Stimulated activated CD4-positive, alpha-beta T cell treated with anti-CD3 and anti-CD28 coated beads, Interleukin-4, amount 100 ng/mL, for 48 hours (primary cell): ENCODE data around the gene CMTM2.
"Not testable (repeated sequence)": the region's sequence is repeated elsewhere in the genome, so short reads cannot be mapped to it uniquely, and the experiment has no call there.

ENCODE experiments used
- DNase-seq, 2 donors: peaks; one replicate each; pipeline ENCODE4 v3.0.0-alpha.2; 2020; ENCODE audit warnings: low read depth in 2 of 2

The CMTM2 gene

DNA sequence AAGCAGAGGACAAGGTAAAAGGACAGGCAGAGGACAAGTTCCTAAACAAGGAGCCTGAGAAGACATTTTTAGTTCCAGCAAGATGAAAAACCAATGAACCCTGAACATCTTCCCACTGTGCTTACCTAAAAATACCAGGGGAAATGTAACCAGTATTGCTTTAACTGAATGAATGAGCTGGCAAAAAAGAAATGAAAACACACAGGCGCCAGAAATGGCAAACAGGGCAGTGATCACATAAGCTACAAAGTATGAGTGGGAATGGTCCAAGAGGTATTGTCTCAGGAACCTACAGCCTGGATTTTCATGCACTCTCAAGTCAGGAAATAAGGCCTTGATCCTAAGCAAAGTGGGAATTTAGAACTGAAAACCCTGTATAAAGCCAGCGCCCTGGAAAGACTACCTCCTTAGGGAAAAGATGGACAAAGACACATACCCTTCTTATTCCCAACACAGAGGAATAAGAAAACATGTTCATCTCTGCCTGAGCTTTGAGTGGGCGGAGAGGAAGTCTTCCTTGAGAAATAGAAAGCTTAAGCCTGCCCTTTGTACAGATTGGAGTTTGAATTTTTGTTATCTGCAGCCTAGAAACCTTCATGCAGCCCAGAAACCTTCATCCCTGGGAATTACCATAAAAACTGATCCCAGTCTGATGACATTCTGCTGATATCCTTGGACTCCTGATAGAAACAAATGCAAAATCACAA lies 2.1 kb downstream of the CMTM2 start:
- no peak for DNase-seq

DNA sequence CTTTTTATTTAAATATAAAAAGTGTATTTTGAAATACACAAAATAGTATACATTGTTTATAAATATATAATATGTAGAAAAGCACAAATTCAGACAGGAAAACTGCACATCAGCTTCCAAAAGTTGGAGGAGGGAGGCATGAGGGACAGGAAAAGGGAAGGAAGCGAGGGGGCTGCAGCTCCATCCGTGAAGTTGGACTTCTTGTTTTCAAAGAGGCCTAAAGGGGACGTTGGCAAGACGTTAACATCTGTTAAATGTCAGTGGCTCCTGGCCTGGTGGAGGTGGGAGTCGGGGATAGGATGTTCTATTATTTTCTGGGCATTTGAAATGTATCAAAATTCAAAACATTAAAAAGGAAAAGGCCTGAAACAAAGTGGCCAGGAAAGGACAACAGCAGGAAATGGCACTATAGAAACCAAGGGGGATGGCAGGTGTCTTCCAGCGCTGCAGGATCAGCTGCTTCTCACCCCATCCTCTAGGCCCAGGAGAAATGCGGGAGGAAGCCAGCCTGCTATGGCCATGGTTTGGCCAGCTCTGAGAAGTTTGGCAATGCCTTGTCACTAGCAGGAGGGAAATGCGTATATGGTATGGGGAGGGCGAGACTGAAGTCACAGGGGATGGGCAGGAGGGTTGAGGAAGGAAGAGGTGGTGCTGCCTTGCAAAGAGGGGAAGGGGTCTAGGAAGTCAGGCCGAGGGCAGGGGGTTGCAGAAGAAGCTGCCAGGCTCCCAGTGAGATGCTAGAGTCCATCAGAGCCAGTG lies 6.4 kb downstream of the CMTM2 start:
- no peak for DNase-seq

DNA sequence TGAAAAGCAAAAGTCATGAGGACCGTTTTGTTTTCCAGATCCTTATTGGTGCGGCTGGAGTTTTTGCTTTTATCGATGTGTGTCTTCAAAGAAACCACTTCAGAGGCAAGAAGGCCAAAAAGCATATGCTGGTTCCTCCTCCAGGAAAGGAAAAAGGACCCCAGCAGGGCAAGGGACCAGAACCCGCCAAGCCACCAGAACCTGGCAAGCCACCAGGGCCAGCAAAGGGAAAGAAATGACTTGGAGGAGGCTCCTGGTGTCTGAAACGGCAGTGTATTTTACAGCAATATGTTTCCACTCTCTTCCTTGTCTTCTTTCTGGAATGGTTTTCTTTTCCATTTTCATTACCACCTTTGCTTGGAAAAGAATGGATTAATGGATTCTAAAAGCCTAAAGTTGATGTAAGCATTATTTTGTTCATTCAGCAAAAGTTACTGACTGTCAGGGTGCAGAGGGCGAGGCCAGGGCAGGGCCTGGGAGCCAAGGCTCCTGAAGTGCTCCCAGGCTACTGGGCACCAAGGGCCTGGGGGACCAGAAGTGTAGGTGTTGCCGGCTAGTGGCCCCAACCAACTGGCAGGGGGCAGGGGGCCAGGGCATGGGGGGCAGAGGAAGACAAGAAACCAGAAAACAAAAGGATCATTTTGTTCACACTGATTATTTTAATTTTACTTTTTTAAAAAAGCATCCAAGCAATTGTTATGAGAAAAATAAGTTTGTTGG lies 8.8 kb downstream of the CMTM2 start:
- DNase-seq = no peak

DNA sequence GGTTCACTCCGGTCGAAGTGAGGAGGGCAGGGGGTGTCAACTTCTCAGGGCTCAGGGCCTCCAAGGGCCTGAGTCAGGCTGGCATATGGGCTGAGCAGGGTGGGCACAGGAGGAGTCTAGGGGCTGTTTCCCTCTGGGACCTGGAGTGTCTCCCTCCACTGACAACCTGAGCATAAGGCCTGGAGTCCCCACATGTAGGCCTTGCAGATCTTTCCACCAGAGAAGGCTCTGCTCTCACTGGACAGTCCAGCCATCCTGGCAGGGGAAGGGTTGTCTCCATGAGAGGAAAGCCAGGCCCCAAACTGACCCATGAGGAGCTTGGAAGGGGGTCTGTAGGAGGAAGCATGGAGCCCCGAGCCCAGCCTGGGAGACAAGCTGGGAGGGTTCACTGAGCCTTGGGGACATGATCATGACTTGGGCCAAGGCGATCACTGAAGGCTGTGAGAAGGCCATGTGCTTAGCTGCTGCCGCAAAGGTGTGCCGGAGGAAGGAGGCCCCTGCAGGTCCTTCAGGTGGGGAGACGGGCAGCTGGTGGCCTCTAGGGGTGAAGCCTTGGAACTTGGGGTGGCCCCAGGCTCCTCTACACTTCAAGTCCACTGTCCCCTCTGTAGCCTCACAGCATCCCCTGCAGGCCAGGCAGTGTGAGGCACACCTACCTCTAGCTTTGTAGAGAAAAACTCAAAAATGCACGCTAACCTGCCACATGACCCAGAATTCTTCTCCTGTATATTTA lies 9.9 kb downstream of the CMTM2 start:
- DNase-seq = peak; percentile 41 to 58

DNA sequence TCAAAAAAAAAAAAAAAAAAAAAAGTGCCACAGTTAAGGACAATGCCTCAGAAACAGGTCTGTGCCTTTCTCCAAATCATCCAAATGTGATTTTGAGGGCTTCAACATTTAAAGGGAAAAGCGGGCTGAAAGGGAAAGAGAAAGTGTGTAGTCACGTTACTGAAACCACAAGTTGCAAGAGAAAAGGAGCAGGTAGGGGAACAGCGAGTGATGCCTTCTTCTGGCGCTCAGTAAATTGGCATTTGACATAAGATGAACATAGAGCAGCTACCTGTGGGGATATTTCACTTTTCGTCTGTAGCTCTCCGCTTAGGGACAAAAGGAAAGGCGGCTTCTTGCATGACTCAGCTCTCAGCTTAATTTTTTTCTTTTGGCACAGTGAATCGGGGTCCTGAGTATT lies 11.1 kb downstream of the CMTM2 start:
- no peak for DNase-seq

DNA sequence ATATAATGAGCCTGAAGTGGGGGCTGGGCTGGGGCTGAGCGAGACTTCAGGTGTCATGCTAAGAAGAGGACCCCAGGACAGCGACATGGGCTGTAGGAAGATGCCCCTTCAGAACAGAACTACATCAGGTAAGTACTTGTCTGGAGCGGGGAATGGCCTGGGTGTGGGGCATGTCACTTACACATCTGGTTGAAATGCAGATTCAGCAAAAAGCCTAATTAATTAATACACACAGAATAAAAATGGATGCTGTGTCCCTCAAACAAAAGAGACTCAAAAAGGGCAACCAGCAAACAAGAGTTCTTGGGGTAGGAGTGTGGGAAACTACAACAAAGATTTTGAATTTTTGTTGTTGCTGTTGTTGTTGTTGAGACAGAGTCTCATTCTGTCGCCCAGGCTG lies 11.8 kb downstream of the CMTM2 start:
- DNase-seq = no peak

DNA sequence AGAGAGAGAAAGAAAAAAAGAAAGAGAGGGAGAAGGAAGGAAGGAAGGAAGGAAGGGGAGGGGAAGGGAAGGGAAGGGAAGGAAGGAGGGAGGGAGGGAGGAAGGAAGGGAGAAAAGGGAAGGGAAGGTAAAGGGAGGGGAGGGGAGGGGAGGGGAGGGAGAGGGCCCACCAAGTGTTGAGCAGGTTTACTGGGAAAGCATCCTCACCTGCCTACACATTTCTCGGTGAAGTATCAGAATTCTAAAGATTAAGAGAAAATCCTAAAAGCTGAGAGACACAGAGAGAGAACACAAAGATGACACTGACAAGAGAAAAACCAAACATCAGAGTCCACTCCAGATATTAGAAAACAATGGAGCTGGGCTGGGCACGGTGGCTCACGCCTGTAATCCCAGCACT lies 13.0 kb downstream of the CMTM2 start:
- no peak for DNase-seq

DNA sequence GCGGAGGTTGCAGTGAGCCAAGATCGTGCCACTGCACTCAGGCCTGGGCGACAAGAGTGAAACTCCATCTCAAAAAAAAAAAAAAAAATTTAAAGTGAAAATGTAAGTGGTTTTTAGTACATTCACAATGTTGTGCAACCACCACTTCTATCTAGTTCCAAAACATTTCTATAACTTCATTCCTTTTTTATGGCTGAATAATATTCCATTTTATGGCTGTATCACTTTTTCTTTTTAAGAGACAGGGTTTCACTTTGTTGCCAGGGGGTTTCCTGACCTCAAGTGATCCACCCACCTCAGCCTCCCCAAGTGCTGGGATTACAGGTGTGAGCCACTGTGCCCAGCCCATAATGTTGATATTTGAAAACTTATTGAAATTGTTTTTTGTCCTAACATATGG lies 13.6 kb downstream of the CMTM2 start:
- DNase-seq = no peak

DNA sequence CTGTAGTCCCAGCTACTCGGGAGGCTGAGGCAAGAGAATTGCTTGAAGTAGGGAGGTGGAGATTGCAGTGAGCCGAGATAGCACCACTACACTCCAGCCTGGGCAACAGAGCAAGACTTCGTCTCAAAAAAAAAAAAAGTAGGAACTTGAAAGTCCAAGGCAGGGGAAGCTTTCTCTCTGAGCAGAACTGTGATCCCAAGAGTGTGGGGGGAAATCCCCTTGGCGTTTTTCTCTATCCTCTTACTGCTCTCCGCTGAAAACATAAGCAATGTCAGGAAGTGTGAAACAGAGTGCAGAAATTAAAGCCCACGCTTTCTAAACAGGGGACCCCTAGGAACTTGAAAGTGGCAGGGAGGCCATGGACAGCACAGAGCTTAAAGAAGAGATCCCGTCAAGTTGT lies 15.5 kb downstream of the CMTM2 start:
- no peak for DNase-seq

GRCh38 chr16:66596559-66596958 lies 17.3 kb downstream of the CMTM2 start:
- not testable (repeated sequence) for DNase-seq

GRCh38 chr16:66596986-66597848 lies 18.0 kb downstream of the CMTM2 start:
- no peak for DNase-seq

- DNase-seq = no peak
These were observed 18.8 kb downstream of the CMTM2 start for GRCh38 chr16:66598111-66598510.

GRCh38 chr16:66599726-66600125 lies 20.5 kb downstream of the CMTM2 start:
- no peak for DNase-seq

- no peak for DNase-seq
These were observed 21.2 kb downstream of the CMTM2 start for GRCh38 chr16:66600477-66600876.

GRCh38 chr16:66601471-66601870 lies 22.2 kb downstream of the CMTM2 start:
- DNase-seq = no peak

- DNase-seq = peak; percentile 42 to 47
These were observed 24.5 kb downstream of the CMTM2 start for GRCh38 chr16:66603537-66604375.

- DNase-seq = peak; percentile 68 to 70
These were observed 25.3 kb downstream of the CMTM2 start, which contains the start of gene CMTM3 for GRCh38 chr16:66604376-66605176. TSS of gene CMTM3 (plus strand) at chr16:66604704. CDS start at chr16:66604806, 102 bp downstream.

DNA sequence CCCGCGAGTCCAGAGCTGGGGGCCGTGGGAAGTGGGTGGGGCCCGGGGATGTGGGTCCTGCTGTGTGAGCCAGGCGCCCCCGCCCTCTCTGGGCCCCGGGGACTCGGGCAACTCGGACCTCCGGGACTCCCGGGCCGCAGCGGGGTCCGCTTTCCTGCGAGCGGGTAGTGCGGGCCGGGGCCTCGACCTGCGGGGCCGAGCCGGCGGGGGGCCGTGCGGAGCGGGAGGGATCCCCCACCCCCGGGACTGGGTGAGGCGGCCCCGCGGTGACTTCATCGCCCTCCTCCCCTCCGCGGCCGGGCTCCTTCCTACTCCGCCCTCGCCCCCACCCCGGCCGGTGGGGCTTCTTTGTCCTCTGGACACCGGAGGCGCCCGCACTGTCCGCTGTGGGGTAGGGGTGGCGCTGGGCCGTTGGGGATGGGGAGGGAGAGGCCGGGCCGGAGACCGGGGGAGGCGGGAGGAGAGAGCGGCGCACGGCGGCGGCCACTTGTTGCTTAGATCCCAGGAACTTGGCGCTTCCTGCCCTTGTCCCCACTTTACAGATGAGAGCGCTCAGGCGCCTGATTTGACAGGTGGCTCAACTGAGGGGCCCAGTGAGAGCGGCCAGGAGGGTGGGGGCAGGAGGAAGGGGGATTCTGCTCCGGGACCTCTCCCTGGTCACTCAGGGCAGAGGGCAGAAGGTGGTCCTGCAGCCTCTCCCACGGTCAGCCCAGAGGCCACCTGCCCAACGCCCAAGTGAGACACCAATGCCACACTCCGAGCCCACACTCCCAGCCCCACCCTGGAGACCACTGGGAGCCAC lies 26.1 kb downstream of the CMTM2 start:
- DNase-seq = peak; percentile 29 to 38
